HG03280 (cell line): ENCODE results near the gene ABCC1.
"Not testable (repeated sequence)": the region's sequence is repeated elsewhere in the genome, so short reads cannot be mapped to it uniquely, and the experiment has no call there.

Experiments used
- ATAC-seq: cut with Tn5 transposase; IDR thresholded peaks from one replicate; pipeline ENCODE4 v1.9.1; 2021; ENCODE audit warnings: mild to moderate bottlenecking, moderate library complexity; ENCODE audit not compliant: unreplicated experiment

The ABCC1 gene

GRCh38 chr16:16148755-16149154 lies 199.3 kb downstream of the ABCC1 start:
- no peak for ATAC-seq

DNA sequence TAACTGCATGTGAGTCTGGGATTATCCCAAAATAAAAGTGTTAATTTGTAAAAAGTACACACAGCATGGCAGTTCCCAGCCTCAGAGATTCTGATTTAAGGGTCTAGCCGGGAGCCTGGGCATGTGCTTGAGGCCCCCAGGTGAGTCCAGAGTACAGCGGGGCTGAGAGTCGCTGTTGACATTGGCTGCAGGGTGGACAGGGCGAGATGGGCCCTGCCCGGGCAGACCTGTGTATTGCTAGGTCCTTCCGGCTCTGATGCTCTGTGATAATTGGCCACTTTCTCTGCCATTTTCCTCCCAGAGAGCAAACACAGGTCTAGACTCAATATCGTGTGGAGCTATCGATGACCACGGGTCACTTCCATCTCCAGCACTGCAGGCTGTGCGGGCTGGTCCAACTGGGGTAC lies 200.3 kb downstream of the ABCC1 start:
- ATAC-seq, result no peak

GRCh38 chr16:16150117-16150877 lies 200.9 kb downstream of the ABCC1 start:
- ATAC-seq, result no peak

- no peak for ATAC-seq
Measured at GRCh38 chr16:16150878-16151152, 201.4 kb downstream of the ABCC1 start.

GRCh38 chr16:16151315-16151714 lies 201.9 kb downstream of the ABCC1 start:
- no peak for ATAC-seq

- not testable (repeated sequence) for ATAC-seq
Measured at GRCh38 chr16:16153000-16153399, 203.6 kb downstream of the ABCC1 start.

DNA sequence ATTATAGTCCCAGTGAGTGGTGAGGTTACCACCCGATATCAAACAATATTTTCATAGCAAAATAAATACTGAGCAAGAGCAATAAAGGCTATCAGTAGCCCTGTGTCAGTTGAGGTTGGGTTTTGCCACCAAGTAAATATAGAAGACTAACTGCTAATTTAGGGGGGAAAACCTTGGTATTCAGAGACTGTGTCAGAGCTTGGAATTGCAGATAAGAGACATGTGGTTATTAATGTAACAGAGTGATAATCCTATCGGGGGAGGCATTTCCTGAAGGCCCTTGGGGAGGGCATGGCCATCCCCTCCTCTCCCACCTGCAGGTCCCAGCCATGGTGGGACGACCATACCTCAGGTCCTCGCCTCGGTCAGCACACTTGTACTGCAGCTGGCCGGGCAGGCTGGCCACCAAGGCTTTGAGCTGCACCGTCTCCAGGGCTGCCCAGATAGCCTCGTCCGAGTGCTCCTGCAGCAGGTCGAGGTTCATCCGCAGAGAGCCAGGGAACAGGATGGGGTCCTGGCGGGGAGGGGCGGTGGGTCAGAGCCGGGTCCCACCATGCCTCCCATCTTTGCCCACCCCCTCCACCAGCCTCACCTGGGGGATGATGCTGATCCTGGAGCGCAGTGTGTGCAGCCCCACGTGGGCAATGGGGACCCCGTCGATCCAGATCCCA lies 205.0 kb downstream of the ABCC1 start:
- ATAC-seq, result no peak

DNA sequence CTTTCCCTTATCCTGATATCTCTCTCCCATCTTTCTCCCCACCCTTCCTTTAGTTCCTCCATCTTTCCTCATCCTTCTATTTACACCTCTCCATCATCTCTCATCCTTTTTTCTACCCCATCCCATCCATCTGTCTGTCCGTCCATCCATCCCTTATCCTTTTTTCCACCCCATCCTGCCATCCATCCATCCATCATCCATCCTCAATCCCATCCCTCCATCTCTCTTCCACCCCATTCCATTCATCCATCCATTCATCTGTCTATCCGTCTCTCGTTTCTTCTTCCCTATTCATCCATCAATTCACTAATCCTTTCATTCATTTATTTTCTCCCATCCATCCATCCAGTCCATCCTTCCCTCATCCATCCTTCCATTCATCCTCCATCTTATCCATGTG lies 205.8 kb downstream of the ABCC1 start:
- no peak for ATAC-seq

GRCh38 chr16:16157166-16157565 lies 207.8 kb downstream of the ABCC1 start:
- no peak for ATAC-seq

- ATAC-seq, result no peak
Measured at GRCh38 chr16:16158082-16158658, 208.8 kb downstream of the ABCC1 start.

- no peak for ATAC-seq
Measured at GRCh38 chr16:16158741-16159374, 209.4 kb downstream of the ABCC1 start.

DNA sequence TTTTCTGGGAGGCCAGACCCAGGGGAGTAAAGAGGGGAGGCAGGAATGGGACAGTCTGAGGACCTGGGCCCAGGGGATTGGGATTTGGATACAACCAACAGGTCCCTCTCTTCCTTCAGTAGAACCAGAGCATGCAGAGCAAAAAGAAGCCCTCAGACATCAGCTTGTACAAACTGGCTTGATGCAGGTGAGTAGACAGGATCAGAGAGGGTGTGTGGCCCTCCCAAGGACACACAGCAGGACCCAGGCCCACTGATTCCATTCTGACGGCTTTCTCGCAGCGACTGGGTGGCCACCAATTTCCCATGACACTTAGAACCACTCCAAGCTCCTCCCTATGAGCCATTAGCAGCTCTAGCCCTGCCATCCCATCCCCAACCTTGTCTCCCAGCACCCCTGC lies 210.2 kb downstream of the ABCC1 start:
- no peak for ATAC-seq

DNA sequence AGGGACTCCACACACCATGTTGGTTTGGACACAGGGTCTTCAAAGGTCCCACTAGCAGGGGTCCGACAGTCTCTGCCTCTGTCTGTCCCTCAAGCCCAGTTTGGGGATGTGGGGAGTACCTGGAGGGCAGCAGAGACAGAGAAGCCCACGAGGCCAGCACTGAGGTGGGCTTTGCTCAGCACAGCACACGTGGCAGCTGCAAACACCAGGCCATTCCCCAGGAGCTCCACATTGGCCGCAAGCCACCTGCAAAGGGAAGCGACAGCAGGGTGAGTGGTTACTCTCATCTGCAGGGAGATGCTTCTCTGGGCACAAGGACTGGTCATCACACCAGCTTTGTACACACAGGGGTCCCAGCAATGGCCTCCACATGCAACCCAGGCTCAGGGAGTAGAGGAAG lies 211.9 kb downstream of the ABCC1 start:
- no peak for ATAC-seq

DNA sequence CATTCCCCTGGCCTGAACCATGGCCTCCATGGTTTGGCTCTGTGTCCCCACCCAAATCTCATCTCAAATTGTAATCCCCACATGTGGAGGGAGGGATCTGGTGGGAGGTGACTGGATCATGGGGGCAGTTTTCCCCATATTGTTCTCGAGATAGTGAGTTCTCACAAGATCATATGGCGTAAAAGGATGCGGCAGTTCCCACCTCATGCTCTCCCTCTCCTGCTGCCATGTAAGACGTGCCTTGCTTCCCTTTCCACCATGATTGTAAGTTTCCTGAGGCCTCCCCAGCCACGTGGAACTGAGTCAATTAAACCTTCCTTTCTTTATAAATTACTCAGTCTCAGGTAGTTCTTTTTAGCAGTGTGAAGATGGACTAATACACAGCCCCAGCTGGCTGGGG lies 212.4 kb downstream of the ABCC1 start:
- ATAC-seq, result not testable (repeated sequence)

DNA sequence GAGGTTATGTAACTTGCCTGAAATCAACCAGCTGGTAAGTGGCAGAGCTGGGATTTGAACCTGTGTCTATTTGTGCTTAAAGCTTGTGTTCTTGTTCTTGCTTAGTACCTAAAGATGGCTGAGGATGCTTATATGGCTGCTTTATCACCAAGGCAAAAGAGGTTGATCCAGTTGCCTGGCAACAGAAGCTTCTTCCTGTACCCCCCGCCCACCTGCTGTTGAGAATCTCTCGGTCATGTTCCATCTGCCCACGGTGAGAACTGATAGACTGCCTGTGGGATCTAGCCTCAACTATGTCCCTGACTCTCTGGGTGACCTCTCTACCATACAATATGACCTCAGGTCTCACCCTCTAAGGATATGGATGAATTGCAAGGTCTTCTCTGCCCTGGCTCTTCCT lies 213.2 kb downstream of the ABCC1 start:
- no peak for ATAC-seq

- no peak for ATAC-seq
Measured at GRCh38 chr16:16163109-16163508, 213.7 kb downstream of the ABCC1 start.

- no peak for ATAC-seq
Measured at GRCh38 chr16:16163571-16163970, 214.2 kb downstream of the ABCC1 start.

DNA sequence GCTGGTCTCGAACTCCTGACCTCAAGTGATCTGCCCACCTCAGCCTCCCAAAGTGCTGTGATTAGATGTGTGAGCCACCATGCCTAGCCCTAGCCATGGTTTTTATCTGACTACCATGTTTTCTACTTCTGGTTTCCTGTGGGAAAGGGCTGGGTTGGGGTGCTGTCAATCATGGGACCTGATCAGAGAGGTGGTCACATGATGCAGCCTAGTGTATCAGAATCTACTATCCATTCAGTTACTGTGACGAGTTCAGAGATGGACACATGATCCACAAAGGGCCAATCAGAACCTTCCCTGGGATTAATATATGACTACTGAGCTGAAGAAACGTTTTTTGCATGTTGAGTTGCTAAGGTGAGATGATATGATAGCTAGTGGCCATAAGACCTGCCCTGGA lies 214.8 kb downstream of the ABCC1 start:
- ATAC-seq, result no peak

GRCh38 chr16:16166085-16166484 lies 216.7 kb downstream of the ABCC1 start:
- ATAC-seq, result no peak

- no peak for ATAC-seq
Measured at GRCh38 chr16:16166949-16167348, 217.5 kb downstream of the ABCC1 start.

- ATAC-seq, result no peak
Measured at GRCh38 chr16:16167927-16168326, 218.5 kb downstream of the ABCC1 start.

- no peak for ATAC-seq
Measured at GRCh38 chr16:16168431-16168830, 219.0 kb downstream of the ABCC1 start.
